HK-2 (cell line): ENCODE measurements around the gene KCNA4.
"Not testable (repeated sequence)": the region's sequence is repeated elsewhere in the genome, so short reads cannot be mapped to it uniquely, and the experiment has no call there.

ENCODE experiments used
- DNase-seq: peaks from one replicate; pipeline ENCODE4 v3.0.0-alpha.2; 2018; ENCODE audit not compliant: unreplicated experiment

The KCNA4 gene

GRCh38 chr11:29996016-29996415, 20.8 kb downstream of the KCNA4 start:
- no peak for DNase-seq

GRCh38 chr11:29989174-29989970, 27.5 kb downstream of the KCNA4 start:
- DNase-seq, result no peak

GRCh38 chr11:29985248-29985647, 31.6 kb downstream of the KCNA4 start:
- DNase-seq, result no peak

GRCh38 chr11:29984544-29984943, 32.3 kb downstream of the KCNA4 start:
- no peak for DNase-seq

- DNase-seq, result no peak
Observed at GRCh38 chr11:29978549-29978948, 38.3 kb downstream of the KCNA4 start.

GRCh38 chr11:29975580-29975979, 41.2 kb downstream of the KCNA4 start:
- not testable (repeated sequence) for DNase-seq

GRCh38 chr11:29963796-29964195, 53.0 kb downstream of the KCNA4 start:
- no peak for DNase-seq

- no peak for DNase-seq
Observed at GRCh38 chr11:29963036-29963435, 53.8 kb downstream of the KCNA4 start.

- peak; percentile 1 for DNase-seq
Observed at GRCh38 chr11:29962243-29962642, 54.6 kb downstream of the KCNA4 start.
